NCI-H2196 (cell line): ENCODE measurements around the gene ARNT2.
A peak's percentile ranks its signal among the peaks of the same experiment; 100 is the strongest.

ENCODE experiments used
- DNase-seq: peaks from one replicate; lab custom pipeline; 2025; ENCODE audit not compliant: unreplicated experiment; lab: John Stamatoyannopoulos, UW

The ARNT2 gene

DNA sequence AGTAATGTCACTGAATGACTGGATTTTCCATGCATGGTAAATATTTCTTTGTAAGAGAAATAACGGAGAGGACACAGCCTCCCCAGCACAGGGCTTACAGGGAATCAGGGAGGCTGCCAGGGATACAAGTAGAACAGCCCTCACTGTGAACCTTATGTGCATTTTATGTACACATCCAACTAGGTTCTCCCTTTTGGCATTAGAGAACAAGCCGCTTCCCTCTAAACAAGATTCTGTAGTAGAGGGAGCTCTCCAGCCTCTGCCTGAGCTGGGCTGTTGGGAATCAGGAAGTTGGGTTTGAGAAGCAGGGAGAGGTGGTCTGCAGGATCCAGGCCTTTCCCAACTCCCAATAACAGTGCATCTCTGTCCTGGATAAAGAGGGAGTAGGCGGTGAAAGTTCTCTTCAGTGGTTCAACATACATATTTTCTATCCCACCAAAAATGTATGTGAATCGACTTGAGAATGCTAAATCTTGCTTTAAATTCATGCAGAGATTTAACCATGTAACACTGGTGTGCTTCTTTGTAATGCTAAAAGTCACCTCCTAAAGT is 83.7 kb downstream of the ARNT2 start:
- no peak for DNase-seq

DNA sequence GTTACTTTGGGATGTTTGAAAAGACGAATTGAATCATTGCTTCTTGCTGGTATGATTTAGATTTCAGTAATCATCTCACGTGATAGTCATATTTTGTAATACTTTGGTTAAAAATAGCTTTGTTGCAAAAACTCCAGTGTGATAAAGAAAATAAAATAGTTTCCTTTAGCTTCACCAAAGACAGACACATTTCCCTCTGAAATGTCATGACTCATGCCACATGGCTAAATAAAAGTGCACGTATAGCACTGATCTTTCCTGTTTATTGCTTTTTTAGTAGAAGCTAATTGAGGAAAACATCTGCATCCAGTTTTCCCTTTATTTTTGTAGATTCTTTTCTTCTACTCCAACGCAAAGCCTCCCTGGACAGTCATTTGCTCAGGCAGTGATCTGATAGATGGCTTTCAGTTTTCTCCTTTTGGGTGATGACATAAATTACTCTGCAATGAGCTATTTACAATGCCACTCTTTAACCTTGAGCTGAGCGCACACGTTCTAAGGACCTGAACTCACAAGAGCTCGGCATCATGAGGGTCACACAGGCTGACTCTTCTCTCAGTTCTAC is 84.9 kb downstream of the ARNT2 start:
- no peak for DNase-seq

DNA sequence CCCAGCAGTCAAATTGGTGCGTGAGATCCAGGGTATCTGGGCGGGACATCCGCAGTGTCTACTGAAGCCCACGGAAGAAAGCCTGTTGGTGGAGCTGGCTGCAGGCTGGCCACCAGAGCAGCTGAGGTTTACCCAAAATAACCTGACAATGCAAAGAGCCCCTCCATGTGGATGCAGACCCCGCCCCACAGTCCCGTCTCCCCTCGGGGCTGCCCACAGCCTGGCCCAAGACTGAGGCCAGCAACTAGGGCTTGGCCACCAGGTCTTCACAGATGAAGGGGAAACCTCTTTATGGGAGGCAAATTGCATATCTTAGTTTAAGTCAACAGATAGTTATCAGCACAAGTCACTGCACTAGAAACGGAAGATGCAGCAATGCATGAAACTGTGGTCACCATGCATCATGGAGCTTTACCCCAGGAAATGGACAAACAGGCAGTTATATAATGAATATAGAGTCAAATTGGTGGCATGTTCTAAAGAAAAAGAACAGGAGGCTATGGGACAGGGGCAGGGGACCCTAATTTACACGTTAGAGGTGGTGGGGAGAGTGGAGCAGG is 86.3 kb downstream of the ARNT2 start:
- DNase-seq = no peak

DNA sequence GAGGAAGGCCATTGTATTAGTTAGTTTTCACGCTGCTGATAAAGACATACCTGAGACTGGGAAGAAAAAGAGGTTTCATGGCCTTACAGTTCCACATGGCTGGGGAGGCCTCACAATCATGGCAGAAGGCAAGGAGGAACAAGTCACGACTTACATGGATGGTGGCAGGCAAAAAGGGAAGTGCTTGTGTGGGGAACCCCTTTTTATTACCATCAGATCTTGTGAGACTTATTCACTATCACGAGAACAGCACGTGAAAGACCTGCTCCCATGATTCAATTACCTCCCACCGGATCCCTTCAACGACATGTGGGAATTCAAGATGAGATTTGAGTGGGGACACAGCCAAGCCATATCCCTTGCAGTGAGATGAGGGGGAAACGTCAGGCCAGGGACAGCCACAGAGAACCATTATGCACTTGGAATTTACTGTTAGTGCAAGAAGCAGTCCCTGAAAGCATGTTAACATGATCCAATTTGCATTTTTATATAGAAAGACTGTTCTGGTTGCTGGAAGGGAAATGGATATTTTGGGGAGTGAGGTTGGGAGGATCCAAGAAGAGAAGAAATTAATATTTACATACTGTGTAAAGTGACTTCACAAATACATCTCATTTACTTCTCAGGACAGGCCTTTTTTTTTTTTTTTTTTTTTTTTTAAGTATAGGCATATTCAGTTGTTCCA is 87.1 kb downstream of the ARNT2 start:
- no peak for DNase-seq

DNA sequence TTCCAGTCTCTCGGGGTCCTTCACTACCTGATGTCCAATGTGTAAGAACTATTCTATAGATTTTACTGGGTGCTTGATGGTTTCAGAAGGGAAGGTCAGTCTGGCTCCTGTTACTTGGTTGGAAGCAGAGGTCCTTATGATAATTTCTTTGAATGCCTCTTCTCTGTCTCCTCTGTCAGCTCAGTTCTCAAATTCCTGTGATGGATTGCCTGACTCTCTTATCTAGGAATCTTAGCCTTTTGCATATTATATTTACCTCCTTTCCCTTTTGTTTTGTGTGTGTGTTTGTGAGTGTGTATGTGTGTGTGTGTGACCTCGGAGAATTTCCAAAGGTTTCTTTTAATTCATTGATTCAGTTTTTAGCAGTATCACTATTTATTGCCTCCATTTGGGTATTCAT is 88.2 kb downstream of the ARNT2 start:
- DNase-seq = no peak

DNA sequence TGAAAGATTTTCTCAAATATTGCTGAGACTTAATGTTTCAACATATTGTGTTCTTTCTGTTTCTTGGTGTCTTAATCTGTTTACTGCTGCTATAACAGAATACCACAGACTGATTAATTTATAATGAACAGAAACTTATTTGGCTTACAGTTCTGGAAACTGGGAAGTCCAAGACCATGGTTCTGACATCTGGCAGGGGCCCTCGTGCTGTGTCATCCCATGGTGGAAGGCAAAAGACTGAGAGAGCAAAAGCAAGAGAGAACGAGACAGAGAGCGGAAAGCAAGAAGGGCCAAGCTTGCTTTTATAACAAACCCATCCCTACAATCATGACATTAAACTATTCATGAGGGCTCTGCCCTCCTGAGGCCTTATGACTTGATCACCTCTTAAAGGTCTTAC is 88.7 kb downstream of the ARNT2 start:
- DNase-seq = no peak

DNA sequence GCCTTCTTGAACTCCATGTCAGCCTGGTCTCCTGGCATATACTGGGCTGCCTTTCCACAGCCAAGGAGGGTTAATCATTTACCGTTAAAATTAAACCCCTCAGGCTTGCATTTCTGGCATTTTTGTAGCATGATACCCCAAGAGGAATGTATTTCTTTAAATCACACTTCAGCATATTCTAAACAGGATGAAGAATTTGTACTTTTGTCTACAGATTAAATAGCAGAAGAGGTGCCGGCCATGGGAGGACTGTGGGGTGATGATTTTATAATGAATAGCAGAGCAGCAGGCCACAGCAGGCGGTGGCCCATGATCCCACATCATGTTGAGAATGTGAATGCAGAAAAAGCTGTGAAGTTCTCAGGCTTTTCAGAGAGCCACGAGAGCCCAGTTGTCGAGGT is 90.2 kb downstream of the ARNT2 start:
- no peak for DNase-seq

DNA sequence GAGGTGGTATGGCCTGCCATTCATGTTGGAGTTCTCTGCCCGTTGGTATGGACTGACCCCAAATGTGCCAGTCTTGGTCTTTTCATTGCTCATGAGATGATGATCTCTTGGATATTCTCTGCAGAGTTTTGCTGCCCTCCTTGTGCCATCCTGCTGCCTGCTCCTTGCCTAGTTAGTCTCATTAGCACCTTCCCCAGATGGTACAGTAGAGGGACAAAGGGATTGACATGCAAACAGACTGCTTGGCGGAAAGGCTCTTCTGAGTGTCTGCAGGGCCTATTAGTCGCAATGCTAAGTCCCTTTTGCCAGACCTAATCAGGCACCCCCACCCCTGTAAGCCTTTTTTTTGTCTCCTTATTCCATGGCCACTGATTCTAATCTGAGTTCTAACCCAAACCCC is 90.6 kb downstream of the ARNT2 start:
- DNase-seq = no peak

DNA sequence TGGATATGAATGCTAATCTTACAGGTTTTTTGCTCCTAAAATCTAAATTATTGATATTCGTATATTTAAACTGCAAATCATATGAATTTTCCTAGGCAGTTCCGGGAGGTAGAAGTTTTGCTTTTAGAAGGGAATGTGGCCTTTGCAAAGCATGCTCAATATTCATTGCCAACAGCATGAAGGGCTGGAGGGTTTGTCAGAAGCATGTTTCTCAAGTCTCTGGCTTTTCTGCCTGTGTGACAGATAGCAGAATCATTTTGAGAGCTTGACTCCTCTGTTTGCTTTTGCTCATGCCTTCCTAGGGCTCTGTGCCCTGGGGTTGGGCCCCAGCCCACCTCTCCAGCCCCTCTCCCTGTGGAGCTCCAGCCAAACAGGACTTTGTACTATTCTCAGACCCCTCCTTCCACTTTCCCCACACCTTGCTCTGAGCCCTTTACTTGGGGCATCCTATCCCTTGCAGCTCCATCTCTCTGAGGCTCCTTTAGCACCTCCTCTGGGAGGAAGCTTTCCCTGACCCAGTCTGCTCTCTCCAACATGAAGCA is 91.3 kb downstream of the ARNT2 start:
- DNase-seq = no peak

DNA sequence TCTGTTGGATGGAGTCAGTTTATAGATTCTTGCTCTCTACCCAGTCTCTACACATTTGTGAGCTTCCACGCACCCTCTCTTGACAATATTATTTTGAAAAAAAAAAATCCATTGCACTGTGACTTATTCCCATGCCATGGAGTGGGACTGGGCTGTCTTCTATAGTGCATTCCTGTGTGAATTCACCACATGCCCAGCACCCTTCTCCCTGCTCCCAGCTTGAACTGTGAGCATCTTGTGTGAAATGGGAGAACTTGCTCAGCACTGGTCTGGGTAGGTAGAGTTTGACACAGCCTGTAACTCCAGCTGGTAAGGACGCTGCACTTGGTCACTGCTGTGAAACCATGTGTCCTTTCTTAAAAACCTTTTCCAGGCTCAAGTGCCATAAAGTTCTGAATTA is 91.9 kb downstream of the ARNT2 start:
- DNase-seq = no peak

DNA sequence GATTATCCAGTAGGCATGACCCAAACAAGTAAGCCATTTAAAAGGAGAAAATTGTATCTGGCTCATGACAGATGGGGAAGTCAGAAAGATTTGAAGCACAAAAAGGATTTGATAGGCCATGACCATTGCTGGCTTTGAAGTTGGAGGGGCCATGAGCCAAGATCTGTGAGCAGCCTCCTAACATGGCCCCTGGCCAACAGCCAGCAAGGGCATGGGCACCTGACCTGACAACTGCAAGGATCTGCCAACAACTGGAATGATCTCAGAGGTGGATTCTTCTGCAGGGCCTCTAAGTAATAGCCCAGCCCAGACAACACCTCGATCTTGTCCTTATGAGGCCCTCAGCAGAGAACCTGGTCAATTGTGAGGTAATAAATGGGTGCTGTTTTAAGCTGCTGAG is 93.0 kb downstream of the ARNT2 start:
- no peak for DNase-seq

DNA sequence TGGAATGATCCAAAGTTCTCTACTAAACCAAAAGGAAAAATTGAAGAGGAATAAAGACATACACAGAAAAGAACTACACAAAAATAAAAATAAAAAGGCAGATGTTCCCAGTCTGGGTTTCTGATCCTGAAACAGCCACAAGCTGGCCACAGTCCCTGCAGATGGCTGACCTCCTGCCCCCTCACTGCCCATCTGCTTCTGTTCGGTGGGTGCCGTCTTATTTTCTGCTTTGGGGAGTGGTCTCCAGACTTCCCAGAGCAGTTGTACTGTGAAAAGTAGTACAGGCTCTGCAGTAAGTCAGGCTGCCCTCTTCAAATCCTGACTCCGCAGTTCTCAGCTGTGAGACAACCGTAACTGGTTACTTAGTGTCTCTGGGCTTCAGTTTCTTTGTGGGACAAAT is 94.5 kb downstream of the ARNT2 start:
- DNase-seq = no peak

DNA sequence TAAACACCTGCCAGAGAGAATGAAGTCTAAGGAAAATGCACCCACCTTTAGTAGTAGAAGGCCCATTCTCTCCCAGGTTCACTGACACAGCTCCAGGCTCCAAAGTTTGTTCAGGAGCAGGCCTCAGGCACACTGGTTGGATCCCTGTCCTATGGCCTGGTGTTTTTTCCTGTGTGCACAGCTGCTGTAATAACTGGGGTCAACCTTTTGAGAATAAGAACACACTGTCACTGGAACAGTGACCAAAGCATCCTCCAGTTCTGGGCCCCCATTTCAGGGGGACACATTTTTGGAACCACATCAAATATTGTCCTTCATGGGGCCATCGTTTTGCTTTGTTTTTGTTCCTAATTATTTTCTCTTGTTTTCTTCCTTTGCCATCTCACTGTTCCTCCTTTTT is 95.8 kb downstream of the ARNT2 start:
- no peak for DNase-seq

DNA sequence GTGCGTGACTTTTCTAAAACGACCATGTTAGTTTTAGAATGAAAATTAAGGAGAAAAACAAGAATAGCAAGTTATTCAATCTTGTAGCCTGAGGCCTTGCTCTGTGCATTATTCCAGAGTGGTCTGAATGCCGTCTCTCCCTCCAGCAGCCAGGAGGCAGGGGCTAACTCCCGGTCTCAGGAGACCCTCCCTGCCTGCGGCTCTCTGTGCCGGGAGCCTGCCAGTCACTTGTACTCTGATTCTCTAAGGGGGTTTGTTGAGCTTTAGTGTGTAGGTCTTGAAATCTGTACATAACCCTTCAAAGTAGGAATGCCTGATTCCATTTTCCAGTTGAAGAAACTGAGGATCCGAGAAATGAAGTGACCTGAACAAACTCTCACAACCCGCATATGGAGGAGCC is 97.3 kb downstream of the ARNT2 start:
- DNase-seq = no peak

DNA sequence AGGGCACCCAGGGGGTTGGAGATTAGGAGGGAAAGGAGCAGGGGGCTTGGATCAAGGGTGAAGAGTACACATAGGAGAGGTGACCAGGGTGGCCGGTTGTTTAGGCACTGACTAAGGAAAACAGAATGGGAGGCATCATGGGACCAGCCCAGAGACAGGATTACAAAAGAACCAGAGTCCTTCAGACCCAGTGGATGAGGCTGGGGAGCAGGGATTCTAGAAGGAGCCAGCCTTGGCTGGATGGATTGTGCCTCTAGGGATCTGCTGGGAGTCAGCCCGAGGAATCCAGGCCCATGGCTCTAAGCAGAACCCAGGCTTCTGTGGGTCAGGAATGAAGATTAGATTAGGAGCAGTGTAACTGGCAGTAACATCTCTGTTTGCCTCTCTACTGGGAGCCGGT is 98.6 kb downstream of the ARNT2 start:
- DNase-seq = no peak

DNA sequence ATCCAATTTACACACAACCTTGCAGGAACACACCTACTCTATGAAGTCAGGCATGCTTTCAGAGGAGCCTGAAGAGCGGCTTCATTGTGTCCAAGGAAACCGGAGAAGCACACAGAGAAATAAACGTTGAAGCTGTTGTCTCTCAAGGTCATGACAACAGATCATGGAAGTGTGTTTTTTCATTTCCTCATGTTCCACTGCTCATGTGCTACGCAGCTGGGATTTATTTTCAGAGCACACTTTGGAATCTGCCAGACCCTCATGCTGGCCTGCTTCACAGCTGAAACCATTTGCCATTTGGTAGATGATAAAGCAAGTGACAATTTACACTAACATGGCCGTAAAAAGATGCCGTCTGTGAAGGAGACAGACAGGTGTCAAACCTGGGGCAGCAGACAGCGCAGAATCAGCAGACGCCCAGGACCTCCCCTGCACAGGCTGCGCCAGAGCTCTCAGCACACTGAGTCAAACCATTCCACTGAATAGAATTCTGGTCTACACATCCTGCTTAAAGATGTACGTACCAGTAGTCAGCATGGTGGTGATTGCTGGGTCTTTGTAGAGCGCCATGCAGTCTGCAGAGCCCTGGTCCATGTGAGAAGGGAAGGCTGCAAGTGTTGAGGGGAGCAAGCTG is 99.3 kb downstream of the ARNT2 start:
- peak; percentile 12 for DNase-seq

DNA sequence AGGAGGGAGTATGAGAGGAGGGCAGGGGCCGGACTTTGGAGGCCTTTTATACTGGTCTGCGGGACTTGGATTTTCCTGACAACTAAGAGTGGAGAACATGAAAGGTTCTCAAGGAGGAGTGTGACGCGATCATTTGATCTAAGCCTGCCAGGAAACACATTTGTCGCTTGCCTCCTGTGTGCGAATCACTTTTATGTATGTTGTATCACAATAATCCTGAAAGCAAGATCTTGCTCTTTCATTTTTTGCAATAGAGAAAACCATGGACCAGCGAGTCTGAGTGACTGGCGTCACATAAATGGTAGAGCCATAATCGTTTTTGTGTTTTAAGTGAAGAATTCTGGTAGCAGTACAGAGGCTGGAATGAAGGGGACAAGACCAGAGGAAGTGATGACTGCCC is 100.7 kb downstream of the ARNT2 start:
- DNase-seq = no peak

DNA sequence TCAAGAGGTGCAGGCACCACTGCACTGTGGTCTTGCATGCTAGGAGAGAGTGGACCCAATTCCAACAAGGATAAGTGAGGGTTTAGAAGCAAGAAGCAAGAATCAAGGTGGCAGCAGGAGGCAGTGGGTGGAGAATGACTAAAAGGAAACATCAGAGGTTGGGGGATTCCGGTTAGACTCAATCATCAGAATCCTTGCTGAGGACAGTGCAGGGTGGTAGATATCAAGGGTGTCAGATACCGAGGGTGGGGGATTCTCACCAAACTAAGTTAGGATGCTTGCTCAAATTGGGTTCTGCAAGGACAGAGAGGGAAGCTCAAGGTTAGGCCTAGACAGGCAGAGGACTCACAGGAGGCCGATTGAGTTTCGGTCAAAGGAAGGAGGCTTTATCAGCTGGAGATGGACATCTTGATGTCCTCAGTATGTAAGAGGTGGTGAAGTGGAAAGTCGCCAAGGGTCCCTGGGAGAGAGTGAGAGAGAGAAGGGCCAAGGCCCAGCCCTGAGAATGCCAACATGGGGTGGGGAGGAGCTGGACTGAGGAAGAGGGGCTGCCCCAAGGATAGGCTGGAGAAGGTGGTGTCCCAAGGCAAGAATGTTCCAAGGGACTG is 102.2 kb downstream of the ARNT2 start:
- DNase-seq = no peak

DNA sequence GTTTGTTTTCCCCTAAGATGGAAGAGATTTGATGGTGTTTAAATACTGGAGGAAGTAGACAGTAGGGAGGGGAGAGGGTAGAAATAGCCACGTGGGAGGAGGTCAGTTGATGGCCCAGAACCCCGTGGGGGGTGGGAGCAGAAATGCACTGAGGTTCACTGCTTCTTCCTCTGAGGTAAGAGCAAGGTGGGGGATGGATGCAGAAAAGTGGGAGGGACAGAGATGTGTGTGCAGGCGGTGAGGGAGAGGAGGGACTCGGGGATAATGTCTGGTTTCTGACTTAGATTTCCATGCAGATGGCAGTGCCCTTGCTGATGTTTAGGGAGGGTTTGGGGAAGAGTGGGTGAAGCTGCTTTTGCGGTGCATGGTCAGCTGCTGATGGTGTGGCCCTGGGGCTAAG is 102.9 kb downstream of the ARNT2 start:
- no peak for DNase-seq

DNA sequence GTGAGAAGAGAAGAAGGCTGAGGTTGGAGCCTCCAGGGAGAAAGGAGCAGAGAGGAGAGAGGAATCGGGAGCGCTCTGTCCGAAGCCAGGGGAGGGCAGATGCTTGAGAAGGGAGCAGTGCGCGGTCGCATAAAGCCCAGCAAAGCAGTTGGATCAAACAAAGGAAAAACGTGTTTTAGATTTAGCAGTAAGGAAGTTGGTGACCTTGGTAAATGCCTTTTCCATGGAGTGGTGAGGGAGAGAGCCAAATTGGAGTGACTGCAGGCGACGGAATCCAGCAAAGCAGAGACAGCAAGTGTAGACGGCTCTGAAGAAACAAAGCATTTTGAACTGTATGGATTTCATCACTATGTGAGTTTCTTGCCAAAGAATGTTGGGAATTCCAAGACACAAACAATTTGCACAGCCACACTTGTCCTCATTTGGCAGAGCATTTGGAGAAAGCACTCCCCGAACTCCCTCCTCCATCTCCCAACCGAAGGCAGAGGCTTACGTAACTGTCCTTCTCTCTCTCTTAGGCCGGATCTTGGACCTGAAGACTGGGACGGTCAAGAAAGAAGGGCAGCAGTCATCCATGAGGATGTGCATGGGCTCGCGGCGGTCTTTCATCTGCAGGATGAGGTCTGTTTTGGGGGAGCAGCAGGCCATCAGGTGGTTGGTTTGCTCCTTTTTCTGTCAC is 103.6 kb downstream of the ARNT2 start:
- DNase-seq = no peak

DNA sequence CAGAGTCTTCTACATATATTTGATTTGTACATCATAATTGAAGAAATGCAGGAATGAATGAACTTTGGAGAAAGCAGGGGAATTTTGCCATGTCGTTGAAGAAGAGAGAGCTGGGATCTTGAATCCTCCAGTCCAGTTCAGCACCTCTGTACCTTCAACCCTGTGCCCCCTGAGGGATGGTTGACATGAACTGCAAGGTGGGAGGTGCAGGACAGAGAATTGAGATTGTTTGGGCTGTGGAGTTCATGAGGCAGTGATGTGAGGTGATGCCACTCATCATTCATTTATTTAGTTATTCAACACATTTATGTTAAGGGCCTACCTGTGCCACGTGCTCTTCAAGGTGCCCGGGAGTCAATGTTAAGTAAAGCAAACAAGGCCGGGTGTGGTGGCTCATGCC is 104.6 kb downstream of the ARNT2 start:
- no peak for DNase-seq
